Measurements from ENCODE around the gene TUNAR. TPM values are rescaled to one million over a fixed set of nuclear protein-coding genes. Genes with fewer than 3 reads are reported as not detected.

TUNAR gene
- total and polyA plus RNA-seq, 7 donors: 0.01 TPM; not detected in 6

DNA sequence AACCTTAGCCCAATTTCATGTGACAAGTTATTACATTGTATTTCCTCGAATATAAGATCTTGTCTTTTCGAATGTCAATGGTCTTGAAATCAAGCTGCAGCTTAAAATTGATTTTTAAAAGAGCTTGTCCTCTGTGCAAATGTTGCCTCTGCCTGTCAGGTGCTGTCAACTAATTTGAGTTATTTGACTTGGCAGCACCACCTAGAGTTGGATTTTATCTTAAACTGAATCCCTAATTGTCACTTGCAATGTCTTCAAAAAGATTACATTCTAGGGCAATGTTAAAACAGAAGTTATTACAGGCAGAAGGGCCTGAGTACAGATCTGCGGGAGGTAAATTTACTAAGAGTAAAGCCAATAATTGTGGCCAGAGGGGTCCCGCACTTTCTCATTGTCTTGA is 26.2 kb upstream of the TUNAR start:
- ATAC-seq (no peak), DNase-seq (no peak)
- Histone ChIP-seq H3K9me3 (peaks cover 5% of the 10 kb centered on the region), H3K36me3 (ENCODE audit: insufficient read depth in 1 of 2, low read depth in 1 of 2) (no peaks in the 10 kb centered on the region), H3K27ac (no peak overlapping the region), H3K4me1 (no peaks in the 10 kb centered on the region), H3K4me3 (no peak overlapping the region), H3K27me3 (ENCODE audit: insufficient read depth in 3 of 3, low read length in 2 of 3) (no peaks in the 10 kb centered on the region)
- TF ChIP-seq, protein P1, sequence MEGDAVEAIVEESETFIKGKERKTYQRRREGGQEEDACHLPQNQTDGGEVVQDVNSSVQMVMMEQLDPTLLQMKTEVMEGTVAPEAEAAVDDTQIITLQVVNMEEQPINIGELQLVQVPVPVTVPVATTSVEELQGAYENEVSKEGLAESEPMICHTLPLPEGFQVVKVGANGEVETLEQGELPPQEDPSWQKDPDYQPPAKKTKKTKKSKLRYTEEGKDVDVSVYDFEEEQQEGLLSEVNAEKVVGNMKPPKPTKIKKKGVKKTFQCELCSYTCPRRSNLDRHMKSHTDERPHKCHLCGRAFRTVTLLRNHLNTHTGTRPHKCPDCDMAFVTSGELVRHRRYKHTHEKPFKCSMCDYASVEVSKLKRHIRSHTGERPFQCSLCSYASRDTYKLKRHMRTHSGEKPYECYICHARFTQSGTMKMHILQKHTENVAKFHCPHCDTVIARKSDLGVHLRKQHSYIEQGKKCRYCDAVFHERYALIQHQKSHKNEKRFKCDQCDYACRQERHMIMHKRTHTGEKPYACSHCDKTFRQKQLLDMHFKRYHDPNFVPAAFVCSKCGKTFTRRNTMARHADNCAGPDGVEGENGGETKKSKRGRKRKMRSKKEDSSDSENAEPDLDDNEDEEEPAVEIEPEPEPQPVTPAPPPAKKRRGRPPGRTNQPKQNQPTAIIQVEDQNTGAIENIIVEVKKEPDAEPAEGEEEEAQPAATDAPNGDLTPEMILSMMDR (IDR thresholded peaks at IDR 0.05): no peak
- intact Hi-C loops (cut with DNase I): no loop called here
- 76 to 85% (median 78%) methylated on average over 4 of the region's 4 CpGs for WGBS, 3 donors

DNA sequence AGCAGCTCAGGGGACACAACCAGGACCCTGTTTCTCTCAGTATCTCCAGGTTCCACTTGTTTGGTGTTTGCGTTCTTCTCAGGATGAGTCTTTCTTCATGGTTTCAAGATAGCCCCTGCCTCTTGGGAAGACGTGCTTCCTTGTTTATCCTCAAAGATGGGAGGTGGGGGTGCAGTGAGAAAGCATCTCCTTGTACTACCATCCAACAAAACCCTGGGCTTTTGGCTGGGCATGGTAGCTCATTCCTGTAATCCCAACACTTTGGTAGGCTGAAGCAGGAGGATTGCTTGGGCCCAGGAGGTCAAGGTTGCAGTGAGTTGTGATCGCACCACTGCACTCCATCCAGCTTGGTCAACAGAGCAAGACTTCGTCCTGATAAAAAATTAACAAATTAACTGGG is 21.0 kb upstream of the TUNAR start:
- intact Hi-C loops (cut with DNase I): no loop called here
- H3K36me3 ChIP-seq (ENCODE audit: insufficient read depth in 1 of 2, low read depth in 1 of 2): no peaks in the 10 kb centered on the region
- H3K4me3 ChIP-seq: no peak overlapping the region
- no peaks in the 10 kb centered on the region for H3K4me1 ChIP-seq
- peaks cover 5% of the 10 kb centered on the region for H3K9me3 ChIP-seq
- H3K27ac ChIP-seq: no peak overlapping the region
- WGBS, 3 donors: 70 to 78% (median 75%) methylated on average over 4 of the region's 4 CpGs
- no peaks in the 10 kb centered on the region for H3K27me3 ChIP-seq (ENCODE audit: insufficient read depth in 3 of 3, low read length in 2 of 3)
- TF ChIP-seq, protein P1 (IDR thresholded peaks at IDR 0.05): no peak
- ATAC-seq (no peak), DNase-seq (no peak)

GRCh38 chr14:95857275-95857674 is 19.4 kb upstream of the TUNAR start:
- Histone ChIP-seq H3K36me3 (ENCODE audit: insufficient read depth in 1 of 2, low read depth in 1 of 2) (no peaks in the 10 kb centered on the region), H3K27me3 (ENCODE audit: insufficient read depth in 3 of 3, low read length in 2 of 3) (no peaks in the 10 kb centered on the region), H3K4me3 (no peak overlapping the region), H3K4me1 (no peaks in the 10 kb centered on the region), H3K27ac (no peak overlapping the region), H3K9me3 (no peaks in the 10 kb centered on the region)
- intact Hi-C loops (cut with DNase I): no loop called here
- DNase-seq (no peak), ATAC-seq (no peak)
- 69 to 78% (median 73%) methylated on average over 2 of the region's 2 CpGs for WGBS, 3 donors
- TF ChIP-seq, protein P1 (IDR thresholded peaks at IDR 0.05): no peak

- H3K36me3 ChIP-seq (ENCODE audit: insufficient read depth in 1 of 2, low read depth in 1 of 2): no peaks in the 10 kb centered on the region
- no peak overlapping the region for H3K27ac ChIP-seq
- H3K4me1 ChIP-seq: no peaks in the 10 kb centered on the region
- no peak for DNase-seq
- ATAC-seq: no peak
- no peaks in the 10 kb centered on the region for H3K9me3 ChIP-seq
- TF ChIP-seq, protein P1 (IDR thresholded peaks at IDR 0.05): no peak
- 74 to 76% (median 74%) methylated on average over 4 of the region's 4 CpGs for WGBS, 3 donors
- no peaks in the 10 kb centered on the region for H3K27me3 ChIP-seq (ENCODE audit: insufficient read depth in 3 of 3, low read length in 2 of 3)
- H3K4me3 ChIP-seq: no peak overlapping the region
- intact Hi-C loops (cut with DNase I): no loop called here
Observed at GRCh38 chr14:95858893-95859292, 17.7 kb upstream of the TUNAR start.

DNA sequence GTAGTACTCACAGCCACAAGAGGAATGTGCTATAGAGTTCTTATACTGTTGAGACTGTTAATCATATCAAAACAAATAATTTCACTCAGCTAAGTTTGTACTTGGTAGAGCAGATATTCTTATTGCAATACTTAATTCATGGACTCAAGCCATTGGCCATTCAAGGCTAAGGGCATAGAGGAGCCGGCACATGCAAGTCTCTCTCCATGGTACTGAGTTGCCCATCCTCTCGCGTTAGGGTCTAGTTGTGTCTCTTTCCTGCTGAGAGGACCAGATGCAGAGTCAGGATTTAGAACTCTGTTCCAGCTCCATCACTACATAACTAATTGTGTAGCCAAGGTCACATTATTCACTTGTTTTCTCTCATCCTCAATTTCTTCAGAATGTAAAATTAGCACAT is 14.4 kb upstream of the TUNAR start:
- H3K27me3 ChIP-seq (ENCODE audit: insufficient read depth in 3 of 3, low read length in 2 of 3): no peaks in the 10 kb centered on the region
- DNase-seq (no peak), ATAC-seq (no peak)
- intact Hi-C loops (cut with DNase I): no loop called here
- H3K36me3 ChIP-seq (ENCODE audit: insufficient read depth in 1 of 2, low read depth in 1 of 2): no peaks in the 10 kb centered on the region
- no peaks in the 10 kb centered on the region for H3K9me3 ChIP-seq
- H3K4me3 ChIP-seq: no peak overlapping the region
- WGBS, 3 donors: 3 to 4% (median 4%) methylated on average over 3 of the region's 3 CpGs
- no peaks in the 10 kb centered on the region for H3K4me1 ChIP-seq
- no peak overlapping the region for H3K27ac ChIP-seq
- TF ChIP-seq, protein P1 (IDR thresholded peaks at IDR 0.05): no peak

Measured in psoas muscle (tissue), 8 donors.